GM12864 (cell line): ENCODE measurements around the gene NKX2-1.
"Not testable (repeated sequence)": the region's sequence is repeated elsewhere in the genome, so short reads cannot be mapped to it uniquely, and the experiment has no call there.

Experiments used
- DNase-seq: peaks from one replicate; pipeline ENCODE4 v3.0.0-alpha.2; 2011; ENCODE audit warnings: low read depth
- H3K4me3 ChIP-seq: 2 replicates; pipeline ENCODE4 v1.5.1; 2011; ENCODE audit warnings: mild to moderate bottlenecking, low read depth, low read length, control low read depth
- TF ChIP-seq, protein P1 (sequence below): IDR thresholded peaks from 2 replicates; pipeline ENCODE4 v1.5.1; 2011; ENCODE audit warnings: low read depth, mild to moderate bottlenecking, moderate library complexity, low read length, control low read depth, inconsistent platforms; ENCODE audit errors: missing control alignments

The NKX2-1 gene

DNA sequence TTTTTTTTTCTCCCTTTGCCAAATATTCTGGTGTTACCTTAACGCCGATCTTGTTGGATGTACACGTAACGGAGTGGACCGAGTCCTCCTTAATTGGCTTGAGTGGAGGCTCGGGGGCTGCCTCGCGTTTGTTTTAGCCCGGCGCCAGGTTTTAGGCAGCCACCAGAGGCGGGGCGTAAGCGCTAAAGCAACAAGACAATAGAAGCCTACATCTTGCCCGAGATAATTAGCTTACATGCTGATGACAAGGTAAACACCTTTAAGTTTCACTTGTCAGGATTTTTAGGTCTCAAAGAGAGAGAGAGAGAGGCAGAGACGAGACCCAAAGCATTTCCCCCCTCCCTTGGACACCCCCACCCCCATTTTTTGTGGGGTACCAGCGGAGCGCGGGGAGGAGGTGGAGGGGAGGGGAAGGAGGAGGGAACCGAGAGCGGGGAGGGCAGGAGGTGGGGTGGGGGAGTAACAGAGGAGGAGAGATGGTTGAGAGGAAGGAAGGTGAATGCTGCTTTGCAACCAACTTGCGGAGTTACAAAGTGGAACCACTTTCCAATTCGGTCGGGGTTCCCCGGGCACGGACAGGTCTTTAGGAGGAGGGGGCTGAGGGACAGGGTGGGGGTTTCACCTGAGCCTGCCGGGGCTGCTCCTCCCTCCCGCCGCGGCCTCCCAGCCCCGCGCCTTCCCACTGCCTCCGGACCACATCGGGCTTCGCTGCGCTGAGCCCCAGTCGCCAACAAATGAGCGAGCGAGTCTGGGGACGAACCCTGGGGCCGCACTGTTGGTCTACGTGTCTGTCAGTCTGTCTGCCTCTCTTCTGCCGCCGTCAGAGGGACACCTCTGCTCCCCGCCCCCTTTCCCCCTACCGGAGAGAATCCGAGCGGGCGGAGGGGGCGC lies at the start of gene NKX2-1:
Gene NKX2-1, minus strand, starts transcription at position 802 of the 891 bp plus-strand sequence. Its CDS starts 103 bp downstream, at position 699.
- DNase-seq: no peak

DNA sequence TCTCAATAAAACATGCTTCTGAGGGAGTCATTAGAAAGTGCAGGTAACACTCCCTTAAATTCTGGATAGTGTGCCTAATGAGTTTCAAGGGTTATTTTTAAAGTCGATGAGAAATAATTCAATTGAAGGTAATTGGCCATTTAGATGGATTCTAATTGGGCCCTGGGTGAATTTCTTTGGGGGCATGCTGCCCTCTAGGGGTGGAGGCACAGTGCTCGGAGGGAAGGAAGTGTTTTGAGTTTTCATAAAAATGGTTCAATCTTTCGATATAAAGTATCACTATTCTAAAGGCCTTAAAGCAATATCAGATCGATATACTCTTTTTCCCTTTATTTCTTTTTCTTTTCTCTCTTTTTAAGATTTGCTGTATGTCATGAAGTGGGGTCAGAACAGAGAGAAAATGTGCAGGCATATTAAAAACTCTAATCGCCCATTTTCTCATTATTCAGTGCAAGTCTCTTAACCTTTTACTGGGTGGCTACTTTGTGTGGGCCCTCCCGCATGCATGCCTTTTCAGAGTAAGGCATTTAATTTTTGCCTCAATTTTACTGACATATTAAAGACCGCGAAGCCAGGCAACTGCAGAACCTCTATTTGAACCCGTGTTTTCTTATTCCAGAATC lies 36.9 kb upstream of the NKX2-1 start:
- TF ChIP-seq, protein P1, sequence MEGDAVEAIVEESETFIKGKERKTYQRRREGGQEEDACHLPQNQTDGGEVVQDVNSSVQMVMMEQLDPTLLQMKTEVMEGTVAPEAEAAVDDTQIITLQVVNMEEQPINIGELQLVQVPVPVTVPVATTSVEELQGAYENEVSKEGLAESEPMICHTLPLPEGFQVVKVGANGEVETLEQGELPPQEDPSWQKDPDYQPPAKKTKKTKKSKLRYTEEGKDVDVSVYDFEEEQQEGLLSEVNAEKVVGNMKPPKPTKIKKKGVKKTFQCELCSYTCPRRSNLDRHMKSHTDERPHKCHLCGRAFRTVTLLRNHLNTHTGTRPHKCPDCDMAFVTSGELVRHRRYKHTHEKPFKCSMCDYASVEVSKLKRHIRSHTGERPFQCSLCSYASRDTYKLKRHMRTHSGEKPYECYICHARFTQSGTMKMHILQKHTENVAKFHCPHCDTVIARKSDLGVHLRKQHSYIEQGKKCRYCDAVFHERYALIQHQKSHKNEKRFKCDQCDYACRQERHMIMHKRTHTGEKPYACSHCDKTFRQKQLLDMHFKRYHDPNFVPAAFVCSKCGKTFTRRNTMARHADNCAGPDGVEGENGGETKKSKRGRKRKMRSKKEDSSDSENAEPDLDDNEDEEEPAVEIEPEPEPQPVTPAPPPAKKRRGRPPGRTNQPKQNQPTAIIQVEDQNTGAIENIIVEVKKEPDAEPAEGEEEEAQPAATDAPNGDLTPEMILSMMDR: peak; percentile 69
- no peak for DNase-seq
- no peak overlapping the region for H3K4me3 ChIP-seq

More for the DNA sequence above, at the start of gene NKX2-1:
- TF ChIP-seq, protein P1: no peak
- no peak within 1 kb of the TSS for H3K4me3 ChIP-seq

DNA sequence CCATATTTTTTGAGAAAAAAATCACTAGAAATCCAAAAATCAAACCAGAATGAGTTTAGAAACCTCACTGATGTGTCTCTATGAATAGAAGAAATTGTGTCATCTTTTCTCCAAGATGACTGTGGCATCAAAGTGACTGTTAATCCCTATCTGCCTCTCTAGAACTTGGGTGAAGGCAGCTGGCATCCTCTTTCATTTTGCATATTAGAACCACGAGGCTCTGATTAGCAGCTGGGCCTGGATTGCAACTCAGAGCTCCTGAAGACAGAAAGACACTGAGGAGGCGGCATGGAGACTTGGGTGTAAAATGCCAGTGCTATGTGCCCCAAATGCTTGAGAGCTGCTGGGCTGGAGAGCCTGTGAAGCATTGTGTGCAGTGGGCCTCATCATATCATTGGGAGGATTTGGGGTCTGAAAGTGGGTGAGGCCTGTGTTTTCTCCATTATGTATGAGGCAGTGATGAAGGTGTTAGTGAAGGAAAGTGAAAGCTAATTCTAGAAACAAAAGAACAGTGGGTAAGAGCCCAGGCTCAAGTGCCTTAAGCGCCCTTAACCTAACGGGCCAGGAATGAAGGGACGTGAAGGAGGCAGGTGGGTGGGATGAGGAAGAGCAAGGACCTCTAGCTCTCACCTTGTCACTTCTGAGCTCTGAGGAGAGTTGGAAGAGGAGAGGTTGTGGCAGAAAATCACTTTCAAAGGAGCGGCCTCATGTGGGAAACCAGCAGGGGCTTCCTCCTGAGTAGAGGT lies 36.1 kb upstream of the NKX2-1 start:
- TF ChIP-seq, protein P1: no peak
- no peak for DNase-seq
- no peak overlapping the region for H3K4me3 ChIP-seq

DNA sequence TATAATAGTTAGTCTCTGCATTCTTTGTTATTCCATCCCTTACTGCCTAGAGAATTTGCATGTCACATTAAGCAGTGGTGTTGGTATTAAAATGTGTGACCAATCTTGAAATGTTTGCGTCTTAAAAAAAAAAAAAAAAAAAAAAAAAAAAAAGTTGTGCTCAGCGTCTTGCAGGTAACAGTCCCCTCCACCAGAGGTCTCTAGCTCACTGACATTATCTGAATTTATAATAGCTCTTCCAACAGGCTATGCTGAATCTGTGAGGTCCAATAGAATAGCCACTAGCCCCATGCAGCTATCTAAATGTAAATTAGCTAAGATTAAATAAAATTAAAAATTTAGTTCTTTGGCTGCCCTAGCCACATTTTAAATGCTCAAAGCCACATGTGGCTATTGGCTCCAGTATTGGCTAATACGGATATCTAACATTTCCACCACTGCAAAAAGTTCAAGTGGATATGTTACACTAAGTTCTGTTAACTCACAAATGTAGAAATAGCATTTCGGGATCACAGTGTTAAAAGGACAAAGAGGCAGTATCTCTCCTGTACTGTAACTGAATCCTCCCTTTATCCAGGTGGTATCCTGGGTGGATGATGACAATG lies 33.7 kb upstream of the NKX2-1 start:
- DNase-seq: peak; percentile 7
- no peak overlapping the region for H3K4me3 ChIP-seq
- TF ChIP-seq, protein P1: peak; percentile 71

DNA sequence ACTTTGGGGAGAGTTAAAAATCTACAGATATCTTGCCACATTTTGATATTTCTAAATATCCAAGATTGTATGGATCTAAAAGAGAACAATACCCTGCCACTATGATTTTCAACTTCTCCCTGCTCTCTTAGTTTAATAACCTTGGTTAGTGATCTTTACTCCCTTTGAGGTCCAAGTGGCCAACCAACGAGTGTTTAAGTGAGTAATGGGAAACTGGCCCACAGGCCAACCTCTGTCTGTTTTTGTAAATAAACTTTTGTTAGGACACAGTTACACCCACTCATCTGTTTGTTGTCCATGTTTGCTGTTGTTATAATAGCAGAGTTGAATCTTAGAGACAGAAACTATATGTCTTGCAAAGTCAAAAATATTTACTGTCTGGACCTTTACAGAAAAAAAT lies 30.9 kb upstream of the NKX2-1 start:
- no peak overlapping the region for H3K4me3 ChIP-seq
- TF ChIP-seq, protein P1: no peak
- DNase-seq: no peak

DNA sequence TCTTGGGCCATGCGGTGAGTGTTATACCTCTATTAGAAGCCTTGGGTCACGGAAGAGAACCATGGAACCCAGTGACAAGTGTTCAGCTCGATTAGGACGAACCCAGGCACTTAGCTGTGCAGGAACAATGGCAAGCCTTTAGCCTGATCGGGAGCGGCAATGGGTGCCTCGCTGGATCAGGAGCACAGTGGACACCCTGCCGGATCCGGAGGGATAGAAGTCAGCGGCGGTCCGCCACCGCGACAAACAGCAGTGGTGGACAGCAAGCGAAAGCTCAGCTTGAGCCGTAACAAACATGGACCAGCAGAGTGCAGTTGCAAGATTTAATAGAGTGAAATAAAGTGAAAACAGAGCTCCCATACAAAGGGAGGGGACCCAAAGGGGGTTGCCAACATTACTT lies 24.2 kb upstream of the NKX2-1 start:
- H3K4me3 ChIP-seq, DNase-seq: not testable (repeated sequence)

DNA sequence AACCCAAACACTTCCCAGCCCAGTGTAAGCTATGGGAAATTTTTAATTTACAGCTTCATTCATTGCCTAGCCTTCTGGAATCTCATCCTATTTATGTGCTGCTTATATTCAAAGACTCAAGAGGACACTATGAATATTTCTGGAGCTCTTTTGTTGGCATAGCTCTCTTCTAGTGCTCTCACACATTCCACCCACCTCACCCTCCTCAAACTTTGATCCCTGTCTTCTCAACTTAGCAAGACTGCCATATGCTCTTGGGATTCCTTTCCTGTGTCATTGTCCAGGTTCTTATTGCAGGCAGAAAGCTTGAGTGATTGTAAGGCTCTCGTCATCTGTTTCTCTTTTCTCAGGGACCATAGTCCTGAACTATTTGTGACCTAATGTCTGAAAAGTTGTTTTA lies 18.0 kb upstream of the NKX2-1 start:
- no peak for DNase-seq
- no peak overlapping the region for H3K4me3 ChIP-seq
- TF ChIP-seq, protein P1: no peak
